ENCODE results near the gene MRPS35. TPM values are rescaled to one million over a fixed set of nuclear protein-coding genes. Genes with fewer than 3 reads are reported as not detected.
"Not testable (repeated sequence)": the region's sequence is repeated elsewhere in the genome, so short reads cannot be mapped to it uniquely, and the experiment has no call there.

The MRPS35 gene
- total RNA-seq, 1 donor from 2014 or later: 30.0 TPM

GRCh38 chr12:27732281-27732680 lies 21.6 kb downstream of the MRPS35 start:
- Mint-ChIP-seq H3K4me3 (ENCODE audit: unreplicated experiment) (no peak overlapping the region), H3K36me3 (ENCODE audit: low read depth, unreplicated experiment) (peaks cover 6% of the 10 kb centered on the region), H3K27ac (ENCODE audit: unreplicated experiment) (no peak overlapping the region), H3K27me3 (ENCODE audit: unreplicated experiment) (no peaks in the 10 kb centered on the region), H3K4me1 (ENCODE audit: unreplicated experiment) (no peaks in the 10 kb centered on the region), H3K9me3 (ENCODE audit: unreplicated experiment) (no peaks in the 10 kb centered on the region)
- TF ChIP-seq CTCF (IDR thresholded peaks at IDR 0.05; ENCODE audit: unreplicated experiment): no peak
- DNase-seq (ENCODE audit: low spot score): no peak

GRCh38 chr12:27733052-27733656 lies 22.5 kb downstream of the MRPS35 start:
- Mint-ChIP-seq H3K4me1 (ENCODE audit: unreplicated experiment) (no peaks in the 10 kb centered on the region), H3K36me3 (ENCODE audit: low read depth, unreplicated experiment) (peaks cover 6% of the 10 kb centered on the region), H3K27me3 (ENCODE audit: unreplicated experiment) (no peaks in the 10 kb centered on the region), H3K4me3 (ENCODE audit: unreplicated experiment) (no peak overlapping the region), H3K9me3 (ENCODE audit: unreplicated experiment) (no peaks in the 10 kb centered on the region), H3K27ac (ENCODE audit: unreplicated experiment) (no peak overlapping the region)
- peak; percentile 58 for TF ChIP-seq CTCF (IDR thresholded peaks at IDR 0.05; ENCODE audit: unreplicated experiment)
- no peak for DNase-seq (ENCODE audit: low spot score)

GRCh38 chr12:27733791-27734190 lies 23.2 kb downstream of the MRPS35 start:
- Mint-ChIP-seq H3K36me3 (ENCODE audit: low read depth, unreplicated experiment) (peaks cover 6% of the 10 kb centered on the region), H3K4me3 (ENCODE audit: unreplicated experiment) (no peak overlapping the region), H3K27me3 (ENCODE audit: unreplicated experiment) (no peaks in the 10 kb centered on the region), H3K9me3 (ENCODE audit: unreplicated experiment) (no peaks in the 10 kb centered on the region), H3K27ac (ENCODE audit: unreplicated experiment) (no peak overlapping the region), H3K4me1 (ENCODE audit: unreplicated experiment) (no peaks in the 10 kb centered on the region)
- TF ChIP-seq CTCF (IDR thresholded peaks at IDR 0.05; ENCODE audit: unreplicated experiment): no peak
- no peak for DNase-seq (ENCODE audit: low spot score)

GRCh38 chr12:27734321-27734720 lies 23.7 kb downstream of the MRPS35 start:
- H3K27me3 Mint-ChIP-seq (ENCODE audit: unreplicated experiment); H3K9me3 Mint-ChIP-seq (ENCODE audit: unreplicated experiment); H3K27ac Mint-ChIP-seq (ENCODE audit: unreplicated experiment); H3K4me3 Mint-ChIP-seq (ENCODE audit: unreplicated experiment); H3K4me1 Mint-ChIP-seq (ENCODE audit: unreplicated experiment); DNase-seq (ENCODE audit: low spot score); H3K36me3 Mint-ChIP-seq (ENCODE audit: low read depth, unreplicated experiment): not testable (repeated sequence)

- Mint-ChIP-seq H3K9me3 (ENCODE audit: unreplicated experiment) (no peaks in the 10 kb centered on the region), H3K4me1 (ENCODE audit: unreplicated experiment) (no peaks in the 10 kb centered on the region), H3K36me3 (ENCODE audit: low read depth, unreplicated experiment) (peaks cover 14% of the 10 kb centered on the region), H3K27ac (ENCODE audit: unreplicated experiment) (no peak overlapping the region), H3K27me3 (ENCODE audit: unreplicated experiment) (peaks cover 2% of the 10 kb centered on the region), H3K4me3 (ENCODE audit: unreplicated experiment) (no peak overlapping the region)
- no peak for DNase-seq (ENCODE audit: low spot score)
- TF ChIP-seq CTCF (IDR thresholded peaks at IDR 0.05; ENCODE audit: unreplicated experiment): no peak
These were observed 33.0 kb downstream of the MRPS35 start for GRCh38 chr12:27743601-27744000.

- not testable (repeated sequence) for H3K4me1 Mint-ChIP-seq (ENCODE audit: unreplicated experiment); H3K4me3 Mint-ChIP-seq (ENCODE audit: unreplicated experiment); H3K27me3 Mint-ChIP-seq (ENCODE audit: unreplicated experiment); H3K27ac Mint-ChIP-seq (ENCODE audit: unreplicated experiment); H3K9me3 Mint-ChIP-seq (ENCODE audit: unreplicated experiment); DNase-seq (ENCODE audit: low spot score)
- H3K36me3 Mint-ChIP-seq (ENCODE audit: low read depth, unreplicated experiment): peaks cover 14% of the 10 kb centered on the region
These were observed 35.1 kb downstream of the MRPS35 start for GRCh38 chr12:27745734-27746133.
